ENCODE results near the gene ZNF208. TPM values are rescaled to one million over a fixed set of nuclear protein-coding genes. Genes with fewer than 3 reads are reported as not detected.

The ZNF208 gene
- total and polyA plus RNA-seq, 4 donors, result 0.06 to 0.28 (median 0.16) TPM

DNA sequence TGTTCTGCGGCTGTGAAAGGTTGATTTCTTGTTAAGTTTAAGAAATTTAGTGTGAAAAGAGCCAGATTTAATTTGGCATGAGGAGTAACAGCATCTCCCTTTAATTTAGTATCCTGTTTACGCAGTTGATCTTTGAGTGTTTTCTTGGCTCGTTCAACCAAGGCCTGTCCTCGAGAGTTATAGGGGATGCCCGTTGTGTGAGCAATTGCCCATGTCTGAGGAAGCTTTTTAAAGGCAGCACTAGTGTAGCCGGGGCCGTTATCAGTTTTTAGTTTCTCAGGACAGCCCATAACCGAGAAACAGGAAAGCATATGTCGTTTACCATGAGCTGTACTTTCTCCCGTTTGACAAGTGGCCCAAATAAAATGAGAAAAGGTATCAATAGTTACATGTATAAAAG, 127.2 kb downstream of the ZNF208 start:
- no peaks in the 10 kb centered on the region for H3K27me3 ChIP-seq (ENCODE audit: control insufficient read depth in 4 of 4, insufficient read depth in 4 of 4, low read length in 3 of 4)
- no peak for DNase-seq (ENCODE audit: low spot score)
- no peak overlapping the region for H3K9ac ChIP-seq (ENCODE audit: low read depth in 1 of 2, low read length in 2 of 2)
- peaks cover 1 to 3% (median 2%) of the 10 kb centered on the region in 4 donors for H3K9me3 ChIP-seq (ENCODE audit: control insufficient read depth in 4 of 4, low read length in 3 of 4)
- no peak overlapping the region for H3K4me3 ChIP-seq (ENCODE audit: low read depth in 1 of 3, low read length in 3 of 3)
- 69% methylated on average over 10 of the region's 10 CpGs for WGBS
- H3K36me3 ChIP-seq (ENCODE audit: control insufficient read depth in 4 of 4, insufficient read depth in 3 of 4, low read depth in 1 of 4, low read length in 3 of 4), result no peaks in the 10 kb centered on the region
- no peak for TF ChIP-seq RAD21 (IDR thresholded peaks at IDR 0.05)
- TF ChIP-seq JUND (IDR thresholded peaks at IDR 0.05), result no peak
- no peak for TF ChIP-seq ATF3 (IDR thresholded peaks at IDR 0.05)
- no peak for TF ChIP-seq EGR1 (IDR thresholded peaks at IDR 0.05; ENCODE audit: low read depth in 2 of 2)
- TF ChIP-seq, protein P1, sequence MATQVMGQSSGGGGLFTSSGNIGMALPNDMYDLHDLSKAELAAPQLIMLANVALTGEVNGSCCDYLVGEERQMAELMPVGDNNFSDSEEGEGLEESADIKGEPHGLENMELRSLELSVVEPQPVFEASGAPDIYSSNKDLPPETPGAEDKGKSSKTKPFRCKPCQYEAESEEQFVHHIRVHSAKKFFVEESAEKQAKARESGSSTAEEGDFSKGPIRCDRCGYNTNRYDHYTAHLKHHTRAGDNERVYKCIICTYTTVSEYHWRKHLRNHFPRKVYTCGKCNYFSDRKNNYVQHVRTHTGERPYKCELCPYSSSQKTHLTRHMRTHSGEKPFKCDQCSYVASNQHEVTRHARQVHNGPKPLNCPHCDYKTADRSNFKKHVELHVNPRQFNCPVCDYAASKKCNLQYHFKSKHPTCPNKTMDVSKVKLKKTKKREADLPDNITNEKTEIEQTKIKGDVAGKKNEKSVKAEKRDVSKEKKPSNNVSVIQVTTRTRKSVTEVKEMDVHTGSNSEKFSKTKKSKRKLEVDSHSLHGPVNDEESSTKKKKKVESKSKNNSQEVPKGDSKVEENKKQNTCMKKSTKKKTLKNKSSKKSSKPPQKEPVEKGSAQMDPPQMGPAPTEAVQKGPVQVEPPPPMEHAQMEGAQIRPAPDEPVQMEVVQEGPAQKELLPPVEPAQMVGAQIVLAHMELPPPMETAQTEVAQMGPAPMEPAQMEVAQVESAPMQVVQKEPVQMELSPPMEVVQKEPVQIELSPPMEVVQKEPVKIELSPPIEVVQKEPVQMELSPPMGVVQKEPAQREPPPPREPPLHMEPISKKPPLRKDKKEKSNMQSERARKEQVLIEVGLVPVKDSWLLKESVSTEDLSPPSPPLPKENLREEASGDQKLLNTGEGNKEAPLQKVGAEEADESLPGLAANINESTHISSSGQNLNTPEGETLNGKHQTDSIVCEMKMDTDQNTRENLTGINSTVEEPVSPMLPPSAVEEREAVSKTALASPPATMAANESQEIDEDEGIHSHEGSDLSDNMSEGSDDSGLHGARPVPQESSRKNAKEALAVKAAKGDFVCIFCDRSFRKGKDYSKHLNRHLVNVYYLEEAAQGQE (IDR thresholded peaks at IDR 0.05), result no peak
- no peak for TF ChIP-seq SP1 (IDR thresholded peaks at IDR 0.05)
- no peak for TF ChIP-seq RXRA (IDR thresholded peaks at IDR 0.05)
- TF ChIP-seq FOXA1 (IDR thresholded peaks at IDR 0.05), result no peak
- TF ChIP-seq YY1 (IDR thresholded peaks at IDR 0.05), result no peak
- TF ChIP-seq, protein P2, sequence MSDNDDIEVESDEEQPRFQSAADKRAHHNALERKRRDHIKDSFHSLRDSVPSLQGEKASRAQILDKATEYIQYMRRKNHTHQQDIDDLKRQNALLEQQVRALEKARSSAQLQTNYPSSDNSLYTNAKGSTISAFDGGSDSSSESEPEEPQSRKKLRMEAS (IDR thresholded peaks at IDR 0.05), result no peak
- no peak for TF ChIP-seq GABPA (IDR thresholded peaks at IDR 0.05 in 1 of 2, conservative IDR thresholded peaks at IDR 0.05 in 1 of 2)
- TF ChIP-seq TAF1 (conservative IDR thresholded peaks at IDR 0.05), result no peak
- no peak for TF ChIP-seq HNF4G (IDR thresholded peaks at IDR 0.05)
- no peak for TF ChIP-seq CTCF (IDR thresholded peaks at IDR 0.05; ENCODE audit: low read depth, low read length, missing input control)
- H3K4me1 ChIP-seq (ENCODE audit: control insufficient read depth in 4 of 4, insufficient read depth in 4 of 4, low read length in 3 of 4), result no peaks in the 10 kb centered on the region
- no peak overlapping the region for H3K27ac ChIP-seq (ENCODE audit: low read depth in 1 of 2, low read length in 2 of 2)

Other genes with a start within 250 kb of the ZNF208 start
- 1 to 10 TPM; 1.9 to 6.1 TPM for gene ZNF100, start 243.4 kb downstream of the ZNF208 start, total RNA-seq
- gene ZNF100, start 243.4 kb downstream of the ZNF208 start, polyA plus RNA-seq, result under 1 TPM; 0.51 to 0.94 TPM
- gene ZNF43, start 174.8 kb downstream of the ZNF208 start, total RNA-seq, result 1 to 10 TPM; 2.0 to 6.9 TPM
- gene ZNF43, start 174.8 kb downstream of the ZNF208 start, polyA plus RNA-seq, result 1 to 10 TPM in 1 of 2 donors, under 1 TPM in 1; 0.31 to 1.5 TPM
- gene ZNF257, start 41.5 kb upstream of the ZNF208 start, total RNA-seq, result 1 to 10 TPM in 1 of 2 donors, under 1 TPM in 1; 0.75 to 1.1 TPM
- gene ZNF257, start 41.5 kb upstream of the ZNF208 start, polyA plus RNA-seq, result under 1 TPM; 0.14 TPM
- gene ZNF676, start 186.0 kb upstream of the ZNF208 start, total RNA-seq, result not detected
- gene ZNF676, start 186.0 kb upstream of the ZNF208 start, polyA plus RNA-seq, result under 1 TPM; 0.05 to 0.06 TPM

Data from liver (tissue), 9 donors.